ENCODE results near the gene ABCB6. TPM values are rescaled to one million over a fixed set of nuclear protein-coding genes. Genes with fewer than 3 reads are reported as not detected.

Gene ABCB6
- total and polyA plus RNA-seq, 2 of the 8 experiments (the other 6 are each of a cell fraction or from before 2014, with no cell fraction given), result 44.9 to 50.6 TPM

DNA sequence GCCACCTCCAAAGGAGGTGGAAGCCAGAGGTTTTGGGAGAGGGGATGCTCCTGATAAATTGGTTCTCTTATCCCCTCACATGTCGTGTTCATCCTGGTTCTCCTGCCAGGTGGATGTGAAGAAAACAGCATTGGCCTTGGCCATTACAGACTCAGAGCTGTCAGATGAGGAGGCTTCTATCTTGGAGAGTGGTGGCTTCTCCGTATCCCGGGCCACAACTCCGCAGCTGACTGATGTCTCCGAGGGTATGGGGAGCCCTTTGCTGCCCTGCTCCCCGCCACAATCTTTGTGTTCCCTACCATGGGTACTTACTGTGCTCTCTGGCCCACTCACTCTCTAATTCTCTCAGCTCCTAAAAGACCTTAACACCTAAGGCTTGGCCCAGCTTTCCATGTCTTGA is 37.2 kb downstream of the ABCB6 start (continued):
- no peak for TF ChIP-seq RBBP5 (IDR thresholded peaks at IDR 0.05; ENCODE audit: borderline replicate concordance, low read depth, low read length)
- no peak for TF ChIP-seq CEBPB (IDR thresholded peaks at IDR 0.05; ENCODE audit: low read depth, low read length)
- TF ChIP-seq ZNF274 (IDR thresholded peaks at IDR 0.05; ENCODE audit: borderline replicate concordance, extremely low read depth, low read length), result no peak
- TF ChIP-seq KDM4A (IDR thresholded peaks at IDR 0.05; ENCODE audit: low read depth, low read length, severe bottlenecking), result no peak
- no peak for TF ChIP-seq SAP30 (IDR thresholded peaks at IDR 0.05; ENCODE audit: insufficient read depth, insufficient replicate concordance, low read length)

Measured in H1 (cell line).